HPDE6-E6E7 (cell line): Measurements from ENCODE around the gene ATP6V1E1.

Experiments
- DNase-seq: peaks from one replicate; pipeline ENCODE4 v3.0.0; 2011; ENCODE audit warnings: missing footprints; ENCODE audit errors: extremely low spot score

Gene ATP6V1E1

GRCh38 chr22:17542452-17542851 lies 86.1 kb downstream of the ATP6V1E1 start:
- no peak for DNase-seq
